Measurements from ENCODE around the gene NBPF14. TPM values are rescaled to one million over a fixed set of nuclear protein-coding genes. Genes with fewer than 3 reads are reported as not detected.

NBPF14 gene
- total and polyA plus RNA-seq, 11 donors, result 3.5 to 26.4 (median 8.5) TPM

Other genes starting within 250 kb of the NBPF14 start
- under 1 TPM in 2 of 9 donors, not detected in 7; 0.09 to 0.11 TPM for gene PPIAL4G, start 112.7 kb downstream of the NBPF14 start, total RNA-seq
- not detected for gene PPIAL4G, start 112.7 kb downstream of the NBPF14 start, polyA plus RNA-seq
- 100 to 1,000 TPM in 2 of 9 donors, 1 to 10 TPM in 1, under 1 TPM in 2, not detected in 4; 0.50 to 267 (median 1.4) TPM for gene NUDT4B, start 152.8 kb upstream of the NBPF14 start, total RNA-seq
- 10 to 100 TPM in 1 of 2 donors, not detected in 1; 46.1 TPM for gene NUDT4B, start 152.8 kb upstream of the NBPF14 start, polyA plus RNA-seq
- 1,000 to 10,000 TPM; 1,299 to 2,892 (median 2,435) TPM for gene PDE4DIP, start 248.4 kb upstream of the NBPF14 start, total RNA-seq
- gene PDE4DIP, start 248.4 kb upstream of the NBPF14 start, polyA plus RNA-seq, result 100 to 1,000 TPM; 614 to 835 TPM

Data from heart left ventricle (tissue), 11 donors.